Bladder microvascular endothelial cell (primary cell): ENCODE measurements around the gene INKA2. TPM values are rescaled to one million over a fixed set of nuclear protein-coding genes. Genes with fewer than 3 reads are reported as not detected.

Experiments used
- total RNA-seq: library from RNA; depleted of rRNA; stranded (reverse); fragments of >200 nt; gene quantifications from 2 replicates; pipeline ENCODE4 v1.2.3, GENCODE V29; 2014

INKA2 gene
- 4.2 and 13.7 TPM in 2 replicates for total RNA-seq

DNA sequence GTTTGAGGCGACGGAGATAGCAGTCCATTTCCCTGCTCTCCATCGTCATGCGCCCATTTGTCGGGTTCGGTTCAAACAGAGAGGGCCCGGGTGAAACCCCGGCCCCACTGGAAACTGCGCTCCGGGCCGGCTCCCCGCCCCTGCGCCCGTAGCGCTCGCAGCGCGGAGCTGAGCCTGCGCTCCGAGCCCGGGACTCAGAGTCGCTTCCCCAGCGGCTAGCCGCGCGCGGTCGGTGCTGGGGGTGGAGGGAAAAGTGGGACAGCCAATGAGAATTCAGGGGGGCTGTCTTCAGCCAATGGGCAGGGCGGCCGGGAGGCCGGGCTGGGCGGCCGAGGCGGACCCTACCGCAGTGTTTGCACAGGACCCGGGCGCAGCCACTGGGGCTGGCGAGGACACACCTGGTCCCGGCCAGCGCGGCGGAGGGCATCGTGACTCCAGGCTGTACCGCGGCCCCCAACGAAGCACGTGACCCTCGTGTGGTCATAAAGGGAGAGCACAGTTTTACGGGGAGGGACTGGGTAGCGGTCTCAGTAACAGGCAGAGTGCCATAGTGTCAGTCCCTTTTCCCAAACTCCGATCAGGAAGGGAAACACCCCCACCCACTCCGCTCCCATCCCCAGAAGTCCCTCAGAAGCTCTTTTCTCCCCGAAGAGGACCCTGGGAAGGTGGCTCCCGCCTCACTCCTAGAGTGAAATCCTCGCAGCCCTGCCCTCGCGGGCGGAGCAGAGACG lies at the start of gene INKA2:
Gene INKA2 (minus strand): TSS at position 202 of the 731 bp plus-strand sequence. CDS start 153 bp downstream, at position 49.

DNA sequence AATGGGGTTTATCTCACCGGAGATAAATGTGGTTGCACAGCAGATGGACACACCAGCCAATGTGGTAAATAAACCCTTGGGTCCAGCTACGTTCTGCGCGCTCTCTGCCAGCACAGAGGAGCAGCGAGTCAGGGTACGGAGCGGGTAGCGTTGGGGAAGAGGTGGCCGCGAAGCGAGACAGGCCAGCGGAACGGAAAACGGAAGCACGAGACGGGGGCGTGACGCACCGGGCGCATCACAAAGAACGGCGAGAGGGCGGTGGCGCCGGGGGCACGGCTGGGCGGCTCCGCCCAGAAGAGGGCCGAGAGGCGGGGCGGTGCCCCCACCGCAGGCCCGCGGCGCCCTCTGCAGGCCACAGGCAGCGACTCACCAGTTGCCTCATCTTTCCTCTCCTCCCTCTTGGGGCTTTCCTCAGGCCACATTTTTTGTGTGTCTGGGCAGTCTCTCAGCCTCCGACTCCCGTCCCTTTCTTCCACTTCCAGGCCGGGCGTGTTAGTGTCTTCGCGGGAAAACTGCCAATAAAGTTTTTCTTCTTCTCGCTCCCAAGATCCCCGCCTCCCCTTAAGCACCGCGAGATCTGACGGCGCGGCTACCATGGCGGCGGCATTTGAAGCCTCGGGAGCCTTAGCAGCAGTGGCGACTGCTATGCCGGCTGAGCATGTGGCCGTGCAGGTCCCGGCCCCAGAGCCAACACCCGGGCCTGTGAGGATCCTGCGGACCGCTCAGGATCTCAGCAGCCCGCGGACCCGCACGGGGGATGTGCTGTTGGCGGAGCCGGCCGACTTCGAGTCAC lies 16.3 kb upstream of the INKA2 start, which contains the start of gene DDX20:
Gene DDX20 (plus strand): TSS at position 571 of the 793 bp plus-strand sequence. CDS start 24 bp downstream, at position 595.

Other genes starting within 250 kb of the INKA2 start
- gene ADORA3, start 235.8 kb downstream of the INKA2 start, total RNA-seq: 0.16 TPM in 1 of 2 replicates, not detected in the other
- gene TMIGD3, start 235.8 kb downstream of the INKA2 start, total RNA-seq: not detected in 2 replicates
- 10.2 and 36.9 TPM in 2 replicates for gene RAP1A, start 119.6 kb downstream of the INKA2 start, total RNA-seq
- 11.7 and 29.1 TPM in 2 replicates for gene DDX20, start 16.5 kb upstream of the INKA2 start, total RNA-seq